Activated CD4-positive, alpha-beta T cell treated with anti-CD3 and anti-CD28 coated beads for 48 hours (primary cell): ENCODE measurements around the gene RNF112.

ENCODE experiments used
- DNase-seq: peaks from one replicate; pipeline ENCODE4 v3.0.0-alpha.2; 2020

Gene RNF112

GRCh38 chr17:19376811-19377210 lies 34.2 kb upstream of the RNF112 start:
- DNase-seq, result peak; percentile 20

GRCh38 chr17:19377602-19378415 lies 33.2 kb upstream of the RNF112 start:
- peak; percentile 96 for DNase-seq

GRCh38 chr17:19378416-19379360 lies 32.3 kb upstream of the RNF112 start, which contains the start of gene MAPK7:
MAPK7 (plus strand) TSS chr17:19378498; CDS start chr17:19378901, 403 bp downstream.
- DNase-seq, result no peak

- DNase-seq, result no peak
These were observed 31.5 kb upstream of the RNF112 start for GRCh38 chr17:19379361-19380065.

GRCh38 chr17:19380481-19381301 lies 30.3 kb upstream of the RNF112 start:
- DNase-seq, result no peak

GRCh38 chr17:19381361-19381740 lies 29.7 kb upstream of the RNF112 start:
- no peak for DNase-seq

- DNase-seq, result no peak
These were observed 29.1 kb upstream of the RNF112 start for GRCh38 chr17:19381741-19382444.

GRCh38 chr17:19382531-19383444 lies 28.2 kb upstream of the RNF112 start:
- no peak for DNase-seq

GRCh38 chr17:19383681-19384470 lies 27.2 kb upstream of the RNF112 start:
- no peak for DNase-seq

- DNase-seq, result no peak
These were observed 26.2 kb upstream of the RNF112 start for GRCh38 chr17:19384723-19385391.

- DNase-seq, result no peak
These were observed 25.5 kb upstream of the RNF112 start for GRCh38 chr17:19385521-19385983.

- DNase-seq, result no peak
These were observed 24.7 kb upstream of the RNF112 start for GRCh38 chr17:19386051-19386929.

GRCh38 chr17:19386974-19387920 lies 23.8 kb upstream of the RNF112 start, which contains the start of gene MFAP4:
MFAP4 (minus strand) TSS chr17:19387190; CDS start chr17:19387155, 35 bp downstream.
- DNase-seq, result no peak

GRCh38 chr17:19387921-19388521 lies 23.0 kb upstream of the RNF112 start:
- no peak for DNase-seq

GRCh38 chr17:19388791-19389785 lies 21.9 kb upstream of the RNF112 start:
- DNase-seq, result no peak
